Measurements from ENCODE around the gene SLC1A5.

The SLC1A5 gene

DNA sequence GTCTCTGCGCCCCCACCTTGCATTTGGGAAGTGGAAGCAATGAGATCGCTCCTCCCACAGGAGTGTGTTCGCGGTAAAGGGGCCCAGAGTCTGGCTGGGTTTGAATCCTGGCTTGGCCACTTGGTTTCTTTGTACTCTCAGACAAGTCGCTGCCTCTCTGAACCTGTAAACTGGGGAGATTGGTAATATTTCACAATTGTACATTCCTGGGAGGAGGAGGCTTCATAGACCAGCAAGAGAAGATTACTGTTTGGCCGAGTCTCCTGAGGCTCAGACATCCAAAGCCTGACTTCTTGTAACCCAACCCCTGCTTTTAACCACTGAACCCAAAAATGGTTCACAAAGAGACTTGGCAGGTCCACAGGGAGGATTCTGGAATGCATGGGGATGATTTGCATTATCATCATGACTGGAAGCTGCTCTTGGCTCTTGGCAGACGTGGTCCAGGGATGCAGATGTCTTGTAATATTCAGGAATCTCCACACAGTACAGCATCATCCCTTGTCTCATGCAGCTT is 28.5 kb downstream of the SLC1A5 start:
- Histone ChIP-seq H3K4me3 (ENCODE audit: low read length) (no peak overlapping the region), H3K4me1 (ENCODE audit: control insufficient read depth, insufficient read depth, low read length) (no peaks in the 10 kb centered on the region), H3K27me3 (ENCODE audit: control insufficient read depth, insufficient read depth, low read length) (no peaks in the 10 kb centered on the region), H3K27ac (ENCODE audit: low read depth, low read length) (peak overlapping the region; percentile 45), H3K36me3 (ENCODE audit: control insufficient read depth, insufficient read depth, low read length) (peaks cover 2% of the 10 kb centered on the region), H3K9ac (ENCODE audit: low read length) (no peak overlapping the region)

DNA sequence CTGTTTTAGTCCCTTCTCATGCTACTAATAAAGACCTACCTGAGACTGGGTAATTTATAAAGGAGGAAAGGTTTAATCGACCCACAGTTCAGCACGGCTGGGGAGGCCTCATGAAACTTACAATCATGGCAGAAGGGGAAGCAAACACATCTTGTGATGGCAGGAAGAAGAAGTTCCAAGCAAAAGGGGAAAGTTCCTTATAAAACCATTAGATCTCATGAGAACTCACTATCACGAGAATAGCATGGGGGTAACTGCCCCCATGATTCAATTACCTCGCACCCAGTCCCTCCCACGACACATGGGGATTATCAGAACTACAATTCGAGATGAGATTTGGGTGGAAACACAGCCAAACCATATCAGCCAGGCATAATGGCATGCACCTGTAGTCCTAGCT is 29.2 kb downstream of the SLC1A5 start:
- Histone ChIP-seq H3K9ac (ENCODE audit: low read length) (no peak overlapping the region), H3K27me3 (ENCODE audit: control insufficient read depth, insufficient read depth, low read length) (no peaks in the 10 kb centered on the region), H3K4me3 (ENCODE audit: low read length) (no peak overlapping the region), H3K4me1 (ENCODE audit: control insufficient read depth, insufficient read depth, low read length) (no peaks in the 10 kb centered on the region), H3K27ac (ENCODE audit: low read depth, low read length) (no peak overlapping the region), H3K36me3 (ENCODE audit: control insufficient read depth, insufficient read depth, low read length) (peaks cover 2% of the 10 kb centered on the region)

DNA sequence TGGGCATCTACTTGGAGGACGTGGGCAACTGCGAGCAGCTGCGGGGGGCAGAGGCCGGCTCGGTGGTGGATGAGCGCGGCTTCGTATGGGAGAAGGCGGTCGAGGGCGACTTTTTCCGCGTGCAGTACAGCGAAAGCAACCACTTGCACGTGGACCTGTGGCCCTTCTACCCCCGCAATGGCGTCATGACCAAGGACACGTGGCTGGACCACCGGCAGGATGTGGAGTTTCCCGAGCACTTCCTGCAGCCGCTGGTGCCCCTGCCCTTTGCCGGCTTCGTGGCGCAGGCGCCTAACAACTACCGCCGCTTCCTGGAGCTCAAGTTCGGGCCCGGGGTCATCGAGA is 31.9 kb downstream of the SLC1A5 start:
- peaks cover 2% of the 10 kb centered on the region for H3K36me3 ChIP-seq (ENCODE audit: control insufficient read depth, insufficient read depth, low read length)
- no peak overlapping the region for H3K27ac ChIP-seq (ENCODE audit: low read depth, low read length)
- H3K9ac ChIP-seq (ENCODE audit: low read length): no peak overlapping the region
- no peak overlapping the region for H3K4me3 ChIP-seq (ENCODE audit: low read length)
- no peaks in the 10 kb centered on the region for H3K27me3 ChIP-seq (ENCODE audit: control insufficient read depth, insufficient read depth, low read length)
- H3K4me1 ChIP-seq (ENCODE audit: control insufficient read depth, insufficient read depth, low read length): no peaks in the 10 kb centered on the region

DNA sequence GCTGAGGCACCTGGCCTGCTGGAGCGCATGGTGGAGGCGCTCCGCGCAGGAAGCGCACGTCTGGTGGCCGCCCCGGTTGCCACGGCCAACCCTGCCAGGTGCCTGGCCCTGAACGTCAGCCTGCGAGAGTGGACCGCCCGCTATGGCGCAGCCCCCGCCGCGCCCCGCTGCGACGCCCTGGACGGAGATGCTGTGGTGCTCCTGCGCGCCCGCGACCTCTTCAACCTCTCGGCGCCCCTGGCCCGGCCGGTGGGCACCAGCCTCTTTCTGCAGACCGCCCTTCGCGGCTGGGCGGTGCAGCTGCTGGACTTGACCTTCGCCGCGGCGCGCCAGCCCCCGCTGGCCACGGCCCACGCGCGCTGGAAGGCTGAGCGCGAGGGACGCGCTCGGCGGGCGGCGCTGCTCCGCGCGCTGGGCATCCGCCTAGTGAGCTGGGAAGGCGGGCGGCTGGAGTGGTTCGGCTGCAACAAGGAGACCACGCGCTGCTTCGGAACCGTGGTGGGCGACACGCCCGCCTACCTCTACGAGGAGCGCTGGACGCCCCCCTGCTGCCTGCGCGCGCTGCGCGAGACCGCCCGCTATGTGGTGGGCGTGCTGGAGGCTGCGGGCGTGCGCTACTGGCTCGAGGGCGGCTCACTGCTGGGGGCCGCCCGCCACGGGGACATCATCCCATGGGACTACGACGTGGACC is 32.4 kb downstream of the SLC1A5 start:
- Histone ChIP-seq H3K4me1 (ENCODE audit: control insufficient read depth, insufficient read depth, low read length) (no peaks in the 10 kb centered on the region), H3K36me3 (ENCODE audit: control insufficient read depth, insufficient read depth, low read length) (peaks cover 2% of the 10 kb centered on the region), H3K9ac (ENCODE audit: low read length) (no peak overlapping the region), H3K4me3 (ENCODE audit: low read length) (no peak overlapping the region), H3K27me3 (ENCODE audit: control insufficient read depth, insufficient read depth, low read length) (no peaks in the 10 kb centered on the region), H3K27ac (ENCODE audit: low read depth, low read length) (no peak overlapping the region)

DNA sequence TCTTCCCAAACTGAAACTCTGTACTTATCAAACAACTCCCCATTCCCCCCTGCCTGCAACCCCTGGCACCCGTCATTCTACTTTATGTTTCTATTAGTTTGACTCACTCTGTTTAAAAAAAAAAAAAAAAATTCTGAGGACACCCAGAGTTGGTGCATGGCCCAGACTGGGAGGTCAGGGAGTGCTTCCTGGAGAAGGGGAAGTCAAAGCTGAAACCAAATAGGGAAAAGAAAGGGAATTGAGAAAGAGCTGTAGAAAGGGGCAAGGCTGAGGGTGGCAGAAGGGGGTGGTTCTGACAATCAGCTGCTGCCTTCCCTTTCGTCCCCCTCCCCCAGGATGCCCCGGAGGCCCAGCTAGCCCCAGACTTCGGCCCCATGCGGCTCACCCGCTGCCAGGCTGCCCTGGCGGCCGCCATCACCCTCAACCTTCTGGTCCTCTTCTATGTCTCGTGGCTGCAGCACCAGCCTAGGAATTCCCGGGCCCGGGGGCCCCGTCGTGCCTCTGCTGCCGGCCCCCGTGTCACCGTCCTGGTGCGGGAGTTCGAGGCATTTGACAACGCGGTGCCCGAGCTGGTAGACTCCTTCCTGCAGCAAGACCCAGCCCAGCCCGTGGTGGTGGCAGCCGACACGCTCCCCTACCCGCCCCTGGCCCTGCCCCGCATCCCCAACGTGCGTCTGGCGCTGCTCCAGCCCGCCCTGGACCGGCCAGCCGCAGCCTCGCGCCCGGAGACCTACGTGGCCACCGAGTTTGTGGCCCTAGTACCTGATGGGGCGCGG is 33.1 kb downstream of the SLC1A5 start:
- peaks cover 2% of the 10 kb centered on the region for H3K36me3 ChIP-seq (ENCODE audit: control insufficient read depth, insufficient read depth, low read length)
- no peaks in the 10 kb centered on the region for H3K4me1 ChIP-seq (ENCODE audit: control insufficient read depth, insufficient read depth, low read length)
- peak overlapping the region; percentile 32 for H3K27ac ChIP-seq (ENCODE audit: low read depth, low read length)
- no peak overlapping the region for H3K9ac ChIP-seq (ENCODE audit: low read length)
- H3K4me3 ChIP-seq (ENCODE audit: low read length): no peak overlapping the region
- no peaks in the 10 kb centered on the region for H3K27me3 ChIP-seq (ENCODE audit: control insufficient read depth, insufficient read depth, low read length)

DNA sequence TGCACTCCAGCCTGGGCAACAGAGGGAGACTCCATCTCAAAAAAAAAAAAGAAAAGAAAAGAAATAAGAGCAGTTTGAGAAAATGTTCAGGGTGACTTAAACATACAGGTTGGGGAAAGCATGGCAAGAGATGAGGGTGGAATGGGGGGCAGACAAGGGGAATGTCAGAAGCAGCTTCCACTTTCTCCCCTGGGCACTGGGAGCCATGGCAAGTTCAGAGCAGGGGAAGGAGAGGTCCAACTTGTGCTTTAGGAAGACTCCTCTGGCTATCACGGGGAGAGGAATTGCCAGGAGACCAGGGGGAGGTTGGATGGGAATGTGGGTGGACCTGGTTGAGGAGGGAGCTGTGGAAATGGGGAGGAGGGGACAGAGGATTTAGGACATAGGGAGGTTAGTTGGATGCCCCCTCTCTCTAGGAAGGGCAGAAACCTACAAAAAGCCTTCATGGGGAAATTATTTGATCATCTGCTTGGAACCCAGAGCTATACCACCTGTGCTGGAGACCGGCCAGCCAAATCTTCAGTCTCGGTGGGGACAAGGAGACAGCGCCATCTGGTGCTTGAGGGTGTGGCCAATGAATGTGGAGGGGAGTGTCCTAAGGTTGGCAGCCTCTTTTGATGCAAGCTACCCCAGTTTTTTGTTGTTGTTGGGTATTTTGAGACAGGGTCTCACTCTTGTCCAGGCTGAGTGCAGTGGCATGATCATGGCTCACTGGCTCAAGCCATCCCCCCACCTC is 34.8 kb downstream of the SLC1A5 start:
- Histone ChIP-seq H3K27ac (ENCODE audit: low read depth, low read length) (no peak overlapping the region), H3K27me3 (ENCODE audit: control insufficient read depth, insufficient read depth, low read length) (no peaks in the 10 kb centered on the region), H3K4me3 (ENCODE audit: low read length) (no peak overlapping the region), H3K9ac (ENCODE audit: low read length) (no peak overlapping the region), H3K36me3 (ENCODE audit: control insufficient read depth, insufficient read depth, low read length) (peaks cover 6% of the 10 kb centered on the region), H3K4me1 (ENCODE audit: control insufficient read depth, insufficient read depth, low read length) (no peaks in the 10 kb centered on the region)

DNA sequence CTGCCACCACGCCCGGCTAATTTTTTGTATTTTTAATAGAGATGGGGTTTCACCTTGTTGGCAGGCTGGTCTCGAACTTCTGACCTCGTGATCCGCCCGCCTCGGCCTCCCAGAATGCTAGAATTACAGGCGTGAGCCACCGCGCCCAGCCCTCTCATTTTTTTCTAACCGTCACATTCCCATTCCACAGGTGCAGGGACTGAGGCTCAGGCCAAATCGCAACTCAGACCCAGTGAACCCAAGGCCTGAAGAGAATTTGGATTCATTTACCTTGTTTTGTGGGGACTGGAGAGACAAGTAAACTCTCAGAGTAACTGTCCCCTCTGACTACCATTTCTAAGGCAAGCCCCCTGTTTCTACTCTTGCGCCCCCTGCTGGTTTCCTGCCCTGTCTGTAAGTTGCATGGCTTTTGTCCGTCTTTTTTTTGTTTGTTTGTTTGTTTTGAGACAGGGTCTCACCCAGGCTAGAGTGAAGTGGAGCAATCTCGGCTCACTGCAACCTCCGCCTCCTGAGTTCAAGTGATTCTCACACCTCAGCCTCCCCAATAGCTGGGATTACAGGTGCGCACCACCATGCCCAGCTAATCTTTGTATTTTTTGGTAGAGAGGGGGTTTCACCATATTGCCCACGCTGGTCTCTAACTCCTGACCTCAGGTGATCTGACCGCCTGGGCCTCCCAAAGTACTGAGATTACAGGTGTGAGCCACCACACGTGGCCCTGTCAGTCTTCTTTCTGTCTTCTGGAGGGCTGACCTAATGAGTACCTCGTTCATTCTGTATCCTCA is 39.9 kb downstream of the SLC1A5 start:
- Histone ChIP-seq H3K9ac (ENCODE audit: low read length) (no peak overlapping the region), H3K4me3 (ENCODE audit: low read length) (no peak overlapping the region), H3K27ac (ENCODE audit: low read depth, low read length) (no peak overlapping the region), H3K4me1 (ENCODE audit: control insufficient read depth, insufficient read depth, low read length) (peaks cover 12% of the 10 kb centered on the region), H3K36me3 (ENCODE audit: control insufficient read depth, insufficient read depth, low read length) (peaks cover 4% of the 10 kb centered on the region), H3K27me3 (ENCODE audit: control insufficient read depth, insufficient read depth, low read length) (no peaks in the 10 kb centered on the region)

DNA sequence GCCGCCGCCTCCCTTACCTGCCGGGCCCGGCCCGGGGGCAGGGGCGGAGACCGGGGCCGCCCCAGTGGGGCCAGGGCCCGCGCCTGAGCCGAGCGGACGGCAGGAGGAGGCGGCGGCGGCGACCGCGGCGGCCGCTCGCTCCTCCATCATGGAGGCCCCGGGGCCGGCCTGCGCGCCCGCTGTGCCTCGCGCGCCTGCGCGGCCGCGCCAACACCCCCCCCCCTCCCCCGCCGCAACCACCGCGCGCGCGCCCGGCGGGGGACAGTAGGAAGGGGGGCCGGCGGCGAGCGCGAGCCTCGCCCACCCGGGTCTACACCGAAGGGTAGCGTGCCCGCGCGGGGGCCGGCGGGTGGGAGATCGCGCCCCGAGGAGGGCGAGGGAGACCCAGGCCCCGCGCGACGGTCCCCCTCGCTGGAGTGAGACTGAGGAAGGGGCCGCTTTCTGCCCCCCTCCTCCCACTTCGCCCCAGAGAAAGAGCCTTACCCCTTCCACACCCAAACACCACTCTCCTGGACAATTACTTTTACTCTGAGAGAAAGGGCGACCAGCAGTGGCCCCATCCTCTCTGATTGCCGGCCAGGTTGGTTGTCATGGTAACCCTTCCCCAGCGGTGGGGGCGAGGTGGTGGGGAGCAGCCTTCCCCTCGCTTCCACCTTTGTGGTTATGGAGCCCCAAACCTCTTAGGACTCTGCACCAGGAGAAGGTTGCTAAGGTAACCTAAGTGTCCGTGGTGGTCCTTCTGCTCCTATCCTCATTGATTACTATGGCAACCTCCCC is 41.9 kb downstream of the SLC1A5 start, which contains the start of gene STRN4:
Gene STRN4 (minus strand): TSS at position 170 of the 777 bp plus-strand sequence. CDS start 20 bp downstream, at position 150.
- peak within 1 kb of the TSS; percentile 80 for H3K27ac ChIP-seq (ENCODE audit: low read depth, low read length)
- H3K27me3 ChIP-seq (ENCODE audit: control insufficient read depth, insufficient read depth, low read length): no peaks in the 10 kb centered on the region
- H3K4me1 ChIP-seq (ENCODE audit: control insufficient read depth, insufficient read depth, low read length): peaks cover 12% of the 10 kb centered on the region
- H3K4me3 ChIP-seq (ENCODE audit: low read length): peak within 1 kb of the TSS; percentile 96
- peaks cover 4% of the 10 kb centered on the region for H3K36me3 ChIP-seq (ENCODE audit: control insufficient read depth, insufficient read depth, low read length)
- H3K9ac ChIP-seq (ENCODE audit: low read length): peak within 1 kb of the TSS; percentile 86

DNA sequence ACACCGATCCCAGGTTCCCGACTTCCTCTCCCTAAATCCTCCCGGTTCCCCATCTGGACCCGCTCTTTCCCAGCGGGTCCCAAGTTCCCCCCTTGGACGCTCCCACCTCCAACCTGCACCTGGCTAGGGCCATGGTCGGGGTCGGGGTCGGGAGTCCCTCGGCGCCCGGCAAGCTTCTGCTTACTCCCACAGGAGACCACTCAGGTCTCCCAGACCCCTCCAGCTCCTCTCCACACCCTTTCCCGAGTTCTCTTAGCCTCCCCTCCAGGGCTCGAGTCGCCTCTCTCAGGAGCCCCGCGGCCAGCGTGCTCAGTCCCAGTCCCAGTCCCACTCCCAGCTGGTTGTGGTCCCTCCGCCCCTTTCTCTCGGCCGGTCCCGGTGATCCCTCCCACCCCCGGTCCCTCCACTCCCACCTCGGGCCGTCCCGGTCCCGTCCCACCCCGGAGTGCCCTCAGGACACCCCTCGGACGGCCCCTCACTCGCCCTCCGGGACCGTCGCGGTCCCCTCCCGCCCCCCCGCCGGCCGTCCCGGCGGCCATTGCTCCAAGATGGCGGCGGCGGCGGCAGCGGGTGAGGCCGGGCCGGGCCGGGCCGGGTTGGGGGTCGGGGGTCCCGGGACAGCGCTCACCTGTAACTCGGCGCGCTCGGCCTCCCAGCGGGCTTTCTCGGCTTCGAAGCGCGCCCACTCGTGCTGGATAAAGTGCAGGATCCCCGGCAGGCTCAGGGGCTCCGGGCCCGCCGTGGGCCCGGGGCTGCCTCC is 42.7 kb downstream of the SLC1A5 start, which contains the start of gene FKRP:
Gene FKRP (plus strand): TSS at position 537 of the 760 bp plus-strand sequence. CDS start 9,394 bp downstream, outside the sequence.
- Histone ChIP-seq H3K4me1 (ENCODE audit: control insufficient read depth, insufficient read depth, low read length) (peaks cover 12% of the 10 kb centered on the region), H3K27me3 (ENCODE audit: control insufficient read depth, insufficient read depth, low read length) (no peaks in the 10 kb centered on the region), H3K9ac (ENCODE audit: low read length) (peak within 1 kb of the TSS; percentile 86), H3K36me3 (ENCODE audit: control insufficient read depth, insufficient read depth, low read length) (peaks cover 4% of the 10 kb centered on the region), H3K27ac (ENCODE audit: low read depth, low read length) (peak within 1 kb of the TSS; percentile 80), H3K4me3 (ENCODE audit: low read length) (peak within 1 kb of the TSS; percentile 96)

DNA sequence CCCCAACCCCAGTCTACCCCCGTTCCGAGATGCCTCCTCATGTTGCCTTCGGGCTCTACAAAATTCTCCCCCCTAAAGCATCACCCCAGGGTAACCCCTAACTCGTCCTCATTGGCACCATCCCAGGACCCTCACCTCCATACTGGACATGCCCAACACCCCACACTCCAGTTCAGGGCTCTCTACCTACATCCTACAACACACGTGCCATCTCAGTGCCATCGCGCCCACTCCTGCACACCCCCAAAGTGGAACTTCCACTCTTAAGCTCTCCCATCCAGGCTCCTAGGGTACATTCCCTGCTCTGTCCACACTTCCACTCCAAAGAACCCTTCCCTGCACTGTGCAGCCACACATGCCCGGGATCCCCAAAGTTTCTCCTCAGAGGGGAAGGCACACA is 43.4 kb downstream of the SLC1A5 start:
- Histone ChIP-seq H3K9ac (ENCODE audit: low read length) (peak overlapping the region; percentile 86), H3K27me3 (ENCODE audit: control insufficient read depth, insufficient read depth, low read length) (no peaks in the 10 kb centered on the region), H3K4me1 (ENCODE audit: control insufficient read depth, insufficient read depth, low read length) (peaks cover 12% of the 10 kb centered on the region), H3K36me3 (ENCODE audit: control insufficient read depth, insufficient read depth, low read length) (peaks cover 2% of the 10 kb centered on the region), H3K4me3 (ENCODE audit: low read length) (peak overlapping the region; percentile 96), H3K27ac (ENCODE audit: low read depth, low read length) (no peak overlapping the region)

All from rectal smooth muscle tissue (tissue), 1 donor.